ENCODE results near the gene RPGRIP1L. TPM values are rescaled to one million over a fixed set of nuclear protein-coding genes. Genes with fewer than 3 reads are reported as not detected.

The RPGRIP1L gene
- total RNA-seq, 5 donors from 2014 or later (not counting 1 experiment from before 2014, with no cell fraction given) = 3.7 to 5.6 (median 3.8) TPM

- Mint-ChIP-seq H3K27ac (no peak overlapping the region), H3K9me3 (no peaks in the 10 kb centered on the region), H3K27me3 (no peaks in the 10 kb centered on the region), H3K36me3 (peaks cover 18% of the 10 kb centered on the region), H3K4me3 (no peak overlapping the region), H3K4me1 (no peaks in the 10 kb centered on the region)
- Histone ChIP-seq H3K36me3 (ENCODE audit: control insufficient read depth in 2 of 2, extremely low read depth in 1 of 2, insufficient read depth in 1 of 2, low read length in 1 of 2) (no peaks in the 10 kb centered on the region), H3K27me3 (replicated peaks in 1 of 2; ENCODE audit: control insufficient read depth in 2 of 2, extremely low read depth in 1 of 2, insufficient read depth in 2 of 2, low read length in 1 of 2) (no peaks in the 10 kb centered on the region), H3K27ac (ENCODE audit: low read length) (no peak overlapping the region), H3K9me3 (no peaks in the 10 kb centered on the region), H3K4me1 (ENCODE audit: control insufficient read depth in 1 of 2, extremely low read depth in 1 of 2, insufficient read depth in 2 of 2, low read length in 2 of 2) (no peaks in the 10 kb centered on the region), H3K4me3 (ENCODE audit: control insufficient read depth in 1 of 2, extremely low read depth in 1 of 2, low read length in 1 of 2) (no peak overlapping the region)
- WGBS (ENCODE audit: insufficient coverage) = 94% methylated on average over 3 of the region's 8 CpGs
- DNase-seq = no peak
- ChIA-PET CTCF (no interaction called here), POLR2A (interaction anchor here in 1 of 2 donors (0.6 kb wide), 1 partner anchor 1940 kb away, joined by 5 read pairs; no protein-coding TSS in a partner anchor)
- ATAC-seq (replicated peaks in 1 of 4) = no peak
These were observed 72.2 kb downstream of the RPGRIP1L start for GRCh38 chr16:53631236-53632025.

GRCh38 chr16:53629607-53630312, 73.9 kb downstream of the RPGRIP1L start:
- WGBS (ENCODE audit: insufficient coverage) = 88% methylated on average over 2 of the region's 6 CpGs
- no peaks in the 10 kb centered on the region for H3K27me3 Mint-ChIP-seq
- H3K9me3 ChIP-seq = no peaks in the 10 kb centered on the region
- no peaks in the 10 kb centered on the region for H3K27me3 ChIP-seq (replicated peaks in 1 of 2; ENCODE audit: control insufficient read depth in 2 of 2, extremely low read depth in 1 of 2, insufficient read depth in 2 of 2, low read length in 1 of 2)
- no peak for DNase-seq
- H3K9me3 Mint-ChIP-seq = no peaks in the 10 kb centered on the region
- H3K4me1 Mint-ChIP-seq = no peaks in the 10 kb centered on the region
- no peak for ATAC-seq (replicated peaks in 1 of 4)
- H3K4me3 ChIP-seq (ENCODE audit: control insufficient read depth in 1 of 2, extremely low read depth in 1 of 2, low read length in 1 of 2) = no peak overlapping the region
- H3K4me3 Mint-ChIP-seq = no peak overlapping the region
- peaks cover 14% of the 10 kb centered on the region for H3K36me3 Mint-ChIP-seq
- H3K27ac ChIP-seq (ENCODE audit: low read length) = no peak overlapping the region
- H3K36me3 ChIP-seq (ENCODE audit: control insufficient read depth in 2 of 2, extremely low read depth in 1 of 2, insufficient read depth in 1 of 2, low read length in 1 of 2) = no peaks in the 10 kb centered on the region
- ChIA-PET CTCF (no interaction called here), POLR2A (no interaction called here)
- no peaks in the 10 kb centered on the region for H3K4me1 ChIP-seq (ENCODE audit: control insufficient read depth in 1 of 2, extremely low read depth in 1 of 2, insufficient read depth in 2 of 2, low read length in 2 of 2)
- no peak overlapping the region for H3K27ac Mint-ChIP-seq

GRCh38 chr16:53629151-53629550, 74.5 kb downstream of the RPGRIP1L start:
- Mint-ChIP-seq H3K4me1 (no peaks in the 10 kb centered on the region), H3K9me3 (no peaks in the 10 kb centered on the region), H3K27ac (no peak overlapping the region), H3K36me3 (peaks cover 9% of the 10 kb centered on the region), H3K4me3 (no peak overlapping the region), H3K27me3 (no peaks in the 10 kb centered on the region)
- ChIA-PET CTCF (no interaction called here), POLR2A (no interaction called here)
- ATAC-seq (replicated peaks in 1 of 4) = no peak
- Histone ChIP-seq H3K4me1 (ENCODE audit: control insufficient read depth in 1 of 2, extremely low read depth in 1 of 2, insufficient read depth in 2 of 2, low read length in 2 of 2) (no peaks in the 10 kb centered on the region), H3K27me3 (replicated peaks in 1 of 2; ENCODE audit: control insufficient read depth in 2 of 2, extremely low read depth in 1 of 2, insufficient read depth in 2 of 2, low read length in 1 of 2) (no peaks in the 10 kb centered on the region), H3K36me3 (ENCODE audit: control insufficient read depth in 2 of 2, extremely low read depth in 1 of 2, insufficient read depth in 1 of 2, low read length in 1 of 2) (no peaks in the 10 kb centered on the region), H3K27ac (ENCODE audit: low read length) (no peak overlapping the region), H3K4me3 (ENCODE audit: control insufficient read depth in 1 of 2, extremely low read depth in 1 of 2, low read length in 1 of 2) (no peak overlapping the region), H3K9me3 (no peaks in the 10 kb centered on the region)
- 80% methylated on average over 2 of the region's 2 CpGs for WGBS (ENCODE audit: insufficient coverage)
- no peak for DNase-seq

- POLR2A ChIA-PET = interaction anchor here in 1 of 2 donors (0.6 kb wide), 1 partner anchor 95 kb away, joined by 3 read pairs; no protein-coding TSS in a partner anchor
These were observed 76.8 kb downstream of the RPGRIP1L start for GRCh38 chr16:53626811-53627210.

GRCh38 chr16:53626161-53626560, 77.5 kb downstream of the RPGRIP1L start:
- no peaks in the 10 kb centered on the region for H3K4me1 Mint-ChIP-seq
- Histone ChIP-seq H3K27ac (ENCODE audit: low read length) (no peak overlapping the region), H3K36me3 (ENCODE audit: control insufficient read depth in 2 of 2, extremely low read depth in 1 of 2, insufficient read depth in 1 of 2, low read length in 1 of 2) (no peaks in the 10 kb centered on the region), H3K9me3 (no peaks in the 10 kb centered on the region), H3K27me3 (replicated peaks in 1 of 2; ENCODE audit: control insufficient read depth in 2 of 2, extremely low read depth in 1 of 2, insufficient read depth in 2 of 2, low read length in 1 of 2) (no peaks in the 10 kb centered on the region), H3K4me3 (ENCODE audit: control insufficient read depth in 1 of 2, extremely low read depth in 1 of 2, low read length in 1 of 2) (no peak overlapping the region), H3K4me1 (ENCODE audit: control insufficient read depth in 1 of 2, extremely low read depth in 1 of 2, insufficient read depth in 2 of 2, low read length in 2 of 2) (no peaks in the 10 kb centered on the region)
- H3K27me3 Mint-ChIP-seq = no peaks in the 10 kb centered on the region
- no peak overlapping the region for H3K4me3 Mint-ChIP-seq
- POLR2A ChIA-PET = no interaction called here
- H3K36me3 Mint-ChIP-seq = peaks cover 6% of the 10 kb centered on the region
- CTCF ChIA-PET = no interaction called here
- no peak for ATAC-seq (replicated peaks in 1 of 4)
- DNase-seq = no peak
- no peaks in the 10 kb centered on the region for H3K9me3 Mint-ChIP-seq
- H3K27ac Mint-ChIP-seq = no peak overlapping the region
- WGBS (ENCODE audit: insufficient coverage) = no CpG with 5 or more reads among the region's 4 CpGs

More at GRCh38 chr16:53626811-53627210, 76.8 kb downstream of the RPGRIP1L start:
- Mint-ChIP-seq H3K27me3 (no peaks in the 10 kb centered on the region), H3K4me1 (no peaks in the 10 kb centered on the region), H3K36me3 (peaks cover 9% of the 10 kb centered on the region), H3K4me3 (no peak overlapping the region), H3K27ac (no peak overlapping the region), H3K9me3 (no peaks in the 10 kb centered on the region)
- H3K27me3 ChIP-seq (replicated peaks in 1 of 2; ENCODE audit: control insufficient read depth in 2 of 2, extremely low read depth in 1 of 2, insufficient read depth in 2 of 2, low read length in 1 of 2) = no peaks in the 10 kb centered on the region
- no CpG with 5 or more reads among the region's 2 CpGs for WGBS (ENCODE audit: insufficient coverage)
- DNase-seq (no peak), ATAC-seq (replicated peaks in 1 of 4) (no peak)
- no peaks in the 10 kb centered on the region for H3K36me3 ChIP-seq (ENCODE audit: control insufficient read depth in 2 of 2, extremely low read depth in 1 of 2, insufficient read depth in 1 of 2, low read length in 1 of 2)
- CTCF ChIA-PET = interaction anchor here in 1 of 2 donors (0.7 kb wide), 1 partner anchor 13 kb away, joined by 6 read pairs; no protein-coding TSS in a partner anchor
- H3K4me1 ChIP-seq (ENCODE audit: control insufficient read depth in 1 of 2, extremely low read depth in 1 of 2, insufficient read depth in 2 of 2, low read length in 2 of 2) = no peaks in the 10 kb centered on the region
- no peak overlapping the region for H3K4me3 ChIP-seq (ENCODE audit: control insufficient read depth in 1 of 2, extremely low read depth in 1 of 2, low read length in 1 of 2)
- H3K27ac ChIP-seq (ENCODE audit: low read length) = no peak overlapping the region
- H3K9me3 ChIP-seq = no peaks in the 10 kb centered on the region

- Histone ChIP-seq H3K4me1 (ENCODE audit: control insufficient read depth in 1 of 2, extremely low read depth in 1 of 2, insufficient read depth in 2 of 2, low read length in 2 of 2) (no peaks in the 10 kb centered on the region), H3K4me3 (ENCODE audit: control insufficient read depth in 1 of 2, extremely low read depth in 1 of 2, low read length in 1 of 2) (no peak overlapping the region), H3K27me3 (replicated peaks in 1 of 2; ENCODE audit: control insufficient read depth in 2 of 2, extremely low read depth in 1 of 2, insufficient read depth in 2 of 2, low read length in 1 of 2) (no peaks in the 10 kb centered on the region), H3K36me3 (ENCODE audit: control insufficient read depth in 2 of 2, extremely low read depth in 1 of 2, insufficient read depth in 1 of 2, low read length in 1 of 2) (no peaks in the 10 kb centered on the region), H3K9me3 (no peaks in the 10 kb centered on the region), H3K27ac (ENCODE audit: low read length) (no peak overlapping the region)
- WGBS (ENCODE audit: insufficient coverage) = 100% methylated on average over 3 of the region's 29 CpGs
- Mint-ChIP-seq H3K4me3 (no peak overlapping the region), H3K4me1 (no peaks in the 10 kb centered on the region), H3K27ac (no peak overlapping the region), H3K36me3 (peaks cover 4% of the 10 kb centered on the region), H3K27me3 (no peaks in the 10 kb centered on the region), H3K9me3 (no peaks in the 10 kb centered on the region)
- ATAC-seq (replicated peaks in 1 of 4) (no peak), DNase-seq (no peak)
- POLR2A ChIA-PET = no interaction called here
- CTCF ChIA-PET = no interaction called here
These were observed 78.4 kb downstream of the RPGRIP1L start for GRCh38 chr16:53625221-53625620.
